Astrocyte of the spinal cord (primary cell): ENCODE data around the gene INPP5A.

Experiments used
- DNase-seq: peaks from one replicate; pipeline ENCODE4 v3.0.0; 2011; ENCODE audit warnings: low read depth, low spot score
- H3K4me3 ChIP-seq: 2 replicates; pipeline ENCODE4 v1.5.1; 2011; ENCODE audit warnings: low read depth, mild to moderate bottlenecking, low read length, moderate library complexity
- CTCF ChIP-seq: IDR thresholded peaks from 2 replicates; pipeline ENCODE4 v1.5.1; 2012; ENCODE audit warnings: low read depth, mild to moderate bottlenecking, low read length, inconsistent platforms
- in situ Hi-C: cut with HindIII; loops from 2 replicates; pipeline ENCODE4 v1.10.0; 2017; ENCODE audit warnings: low sequenced_read_pairs

Gene INPP5A

GRCh38 chr10:132574783-132575319 lies 37.3 kb downstream of the INPP5A start:
- no peak for TF ChIP-seq CTCF
- in situ Hi-C loops: no loop called here
- DNase-seq: peak; percentile 68
- no peak overlapping the region for H3K4me3 ChIP-seq

- peak; percentile 97 for DNase-seq
- in situ Hi-C loops: no loop called here
- TF ChIP-seq CTCF: no peak
- H3K4me3 ChIP-seq: no peak overlapping the region
Observed at GRCh38 chr10:132575320-132576201, 38.0 kb downstream of the INPP5A start.

GRCh38 chr10:132576671-132577349 lies 39.2 kb downstream of the INPP5A start:
- TF ChIP-seq CTCF: no peak
- in situ Hi-C loops: no loop called here
- H3K4me3 ChIP-seq: no peak overlapping the region
- no peak for DNase-seq

- H3K4me3 ChIP-seq: no peak overlapping the region
- no peak for DNase-seq
- in situ Hi-C loops: no loop called here
- TF ChIP-seq CTCF: peak; percentile 19
Observed at GRCh38 chr10:132577350-132578003, 39.9 kb downstream of the INPP5A start.

GRCh38 chr10:132578287-132578951 lies 40.8 kb downstream of the INPP5A start:
- no peak overlapping the region for H3K4me3 ChIP-seq
- DNase-seq: no peak
- TF ChIP-seq CTCF: no peak
- in situ Hi-C loops: no loop called here
